Measurements from ENCODE around the gene CDH13. TPM values are rescaled to one million over a fixed set of nuclear protein-coding genes. Genes with fewer than 3 reads are reported as not detected.

Gene CDH13
- total RNA-seq (2014; rRNA removed; shearing (Covaris generic)): not detected in 2 replicates
- 0.04 TPM in 1 of 2 replicates, not detected in the other for polyA plus RNA-seq (2015; cell fraction: cytosol; rRNA removed)
- polyA plus RNA-seq (2015; cell fraction: nucleus; rRNA removed): not detected in 2 replicates

DNA sequence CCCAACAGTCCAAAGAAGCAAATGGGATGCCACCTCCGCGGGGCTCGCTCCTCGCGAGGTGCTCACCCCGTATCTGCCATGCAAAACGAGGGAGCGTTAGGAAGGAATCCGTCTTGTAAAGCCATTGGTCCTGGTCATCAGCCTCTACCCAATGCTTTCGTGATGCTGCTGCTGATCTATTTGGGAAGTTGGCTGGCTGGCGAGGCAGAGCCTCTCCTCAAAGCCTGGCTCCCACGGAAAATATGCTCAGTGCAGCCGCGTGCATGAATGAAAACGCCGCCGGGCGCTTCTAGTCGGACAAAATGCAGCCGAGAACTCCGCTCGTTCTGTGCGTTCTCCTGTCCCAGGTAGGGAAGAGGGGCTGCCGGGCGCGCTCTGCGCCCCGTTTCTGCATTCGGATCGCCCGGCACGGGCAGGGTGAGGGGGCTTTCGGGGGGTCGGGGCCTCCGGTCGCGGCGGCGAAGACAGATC lies at the start of gene CDH13:
Gene CDH13 (plus strand): TSS at position 179 of the 471 bp plus-strand sequence.
- no peak for DNase-seq (ENCODE audit: low read depth, low spot score)

DNA sequence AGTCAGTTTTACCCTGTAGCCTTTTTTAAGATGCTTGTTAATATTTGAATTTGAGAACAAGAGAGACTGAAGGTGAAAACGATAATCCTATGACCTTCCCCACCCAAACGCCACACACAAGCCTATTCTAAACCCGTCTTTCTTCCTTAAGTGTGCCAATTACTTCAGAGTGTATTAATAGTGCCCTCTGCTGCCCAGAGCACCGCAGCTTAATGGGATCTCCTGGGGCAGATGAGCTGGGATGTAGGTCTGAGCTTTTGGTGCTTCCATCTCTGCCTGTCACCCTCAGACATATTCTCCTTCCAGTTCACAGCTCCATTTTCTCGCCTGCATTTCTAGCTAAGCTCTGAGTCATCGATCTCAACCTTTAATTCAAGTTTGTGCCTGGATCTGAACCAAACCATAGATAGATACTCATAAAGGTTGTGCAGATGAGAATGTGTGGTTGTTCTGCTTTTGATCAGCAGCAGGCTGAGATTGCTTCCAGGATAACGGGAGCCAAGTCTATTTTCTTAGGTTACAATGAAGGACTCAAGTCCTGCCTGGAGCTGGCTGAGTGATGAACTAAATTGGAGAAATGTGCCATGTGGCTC lies 46.4 kb upstream of the CDH13 start:
- in situ Hi-C loops (cut with HindIII; ENCODE audit: low pct_unique_long_range_greater_than_20kb, low sequenced_read_pairs): no loop called here
- peak; percentile 48 for DNase-seq (ENCODE audit: low read depth, low spot score)

More for the DNA sequence above, at the start of gene CDH13:
- in situ Hi-C loops (cut with HindIII; ENCODE audit: low pct_unique_long_range_greater_than_20kb, low sequenced_read_pairs): no loop called here

DNA sequence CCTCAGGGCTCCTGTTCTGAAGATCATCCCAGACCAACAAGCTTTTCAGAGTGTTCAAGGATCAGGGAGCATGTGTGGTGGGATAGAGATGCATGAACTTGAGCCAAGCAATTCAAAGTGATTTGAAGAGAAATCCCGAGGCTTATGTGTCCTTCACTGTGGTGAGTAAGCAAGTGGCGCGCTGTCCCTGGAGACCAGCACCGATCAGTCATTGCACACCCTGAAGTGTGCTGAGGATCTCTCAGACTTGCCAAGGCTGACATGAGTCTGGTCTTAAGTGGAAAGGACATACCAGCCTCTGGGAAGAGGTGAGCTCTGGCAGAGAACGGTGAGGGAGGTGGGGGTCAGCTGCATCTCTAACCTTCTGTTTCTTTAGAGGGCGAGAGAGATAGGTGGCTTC lies 43.8 kb upstream of the CDH13 start:
- in situ Hi-C loops (cut with HindIII; ENCODE audit: low pct_unique_long_range_greater_than_20kb, low sequenced_read_pairs): no loop called here

GRCh38 chr16:82583422-82583821 lies 43.3 kb upstream of the CDH13 start:
- no peak for DNase-seq (ENCODE audit: low read depth, low spot score)
- in situ Hi-C loops (cut with HindIII; ENCODE audit: low pct_unique_long_range_greater_than_20kb, low sequenced_read_pairs): no loop called here

More for the DNA sequence above, 43.8 kb upstream of the CDH13 start:
- no peak for DNase-seq (ENCODE audit: low read depth, low spot score)

- DNase-seq (ENCODE audit: low read depth, low spot score): no peak
- in situ Hi-C loops (cut with HindIII; ENCODE audit: low pct_unique_long_range_greater_than_20kb, low sequenced_read_pairs): no loop called here
Measured at GRCh38 chr16:82584553-82585152, 42.1 kb upstream of the CDH13 start.

DNA sequence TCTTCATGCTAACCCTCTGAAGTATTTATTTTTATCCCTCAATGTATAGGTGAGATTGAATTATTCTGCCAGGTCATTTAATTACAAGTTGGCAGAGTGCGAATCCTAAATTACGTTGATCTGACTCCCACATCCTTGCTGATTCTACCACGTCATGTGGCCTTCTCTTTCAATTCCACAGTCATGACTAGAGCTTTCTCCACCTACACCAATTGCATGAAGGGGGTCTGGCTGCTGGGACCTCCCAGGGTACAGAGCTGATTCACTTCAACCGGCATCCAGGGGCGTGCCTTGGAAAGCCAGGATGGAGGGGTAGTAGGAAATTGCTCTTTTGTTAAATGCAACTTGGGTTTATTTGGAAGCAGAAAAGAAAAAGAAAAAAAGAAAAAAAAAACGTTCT lies 41.1 kb upstream of the CDH13 start:
- in situ Hi-C loops (cut with HindIII; ENCODE audit: low pct_unique_long_range_greater_than_20kb, low sequenced_read_pairs): no loop called here
- no peak for DNase-seq (ENCODE audit: low read depth, low spot score)

DNA sequence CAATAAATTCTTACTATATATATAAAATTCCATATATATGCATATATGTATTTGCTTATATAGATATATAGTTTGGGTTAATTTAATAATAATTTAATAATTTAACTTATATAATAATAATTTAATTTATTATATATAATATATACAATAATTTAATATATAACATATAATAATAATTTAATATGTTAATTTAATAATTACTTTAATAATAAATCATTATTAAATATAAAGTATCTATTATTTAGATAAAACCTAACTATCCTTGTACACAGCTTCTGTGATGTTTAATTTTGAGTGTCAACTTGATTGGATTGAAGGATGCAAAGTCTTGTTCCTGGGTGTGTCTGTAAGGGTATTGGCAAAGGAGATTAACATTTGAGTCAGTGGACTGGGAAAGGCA lies 40.6 kb upstream of the CDH13 start:
- in situ Hi-C loops (cut with HindIII; ENCODE audit: low pct_unique_long_range_greater_than_20kb, low sequenced_read_pairs): no loop called here
- DNase-seq (ENCODE audit: low read depth, low spot score): no peak

GRCh38 chr16:82587289-82587688 lies 39.5 kb upstream of the CDH13 start:
- no peak for DNase-seq (ENCODE audit: low read depth, low spot score)
- in situ Hi-C loops (cut with HindIII; ENCODE audit: low pct_unique_long_range_greater_than_20kb, low sequenced_read_pairs): no loop called here

DNA sequence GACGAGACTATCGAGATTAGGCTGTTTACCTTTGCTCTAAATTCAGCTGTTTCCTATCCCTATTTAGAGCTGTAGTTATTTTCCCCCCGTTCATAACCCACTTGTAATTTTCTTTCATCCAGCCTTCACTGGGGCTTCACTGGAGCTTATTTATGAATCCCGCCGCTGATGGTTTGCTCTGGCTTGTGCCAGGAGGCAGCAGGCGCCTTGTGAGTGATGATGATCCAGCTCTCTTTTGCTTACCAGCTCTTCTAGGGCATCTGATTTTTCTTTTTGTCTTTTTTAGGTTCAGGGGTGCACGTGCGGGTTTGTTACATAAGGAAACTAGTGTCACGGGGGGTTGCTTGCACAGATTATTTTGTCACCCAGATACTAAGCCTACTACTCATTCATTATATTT lies 37.4 kb upstream of the CDH13 start:
- in situ Hi-C loops (cut with HindIII; ENCODE audit: low pct_unique_long_range_greater_than_20kb, low sequenced_read_pairs): no loop called here
- no peak for DNase-seq (ENCODE audit: low read depth, low spot score)

GRCh38 chr16:82594114-82594513 lies 32.7 kb upstream of the CDH13 start:
- in situ Hi-C loops (cut with HindIII; ENCODE audit: low pct_unique_long_range_greater_than_20kb, low sequenced_read_pairs): no loop called here
- DNase-seq (ENCODE audit: low read depth, low spot score): no peak

- in situ Hi-C loops (cut with HindIII; ENCODE audit: low pct_unique_long_range_greater_than_20kb, low sequenced_read_pairs): no loop called here
- DNase-seq (ENCODE audit: low read depth, low spot score): no peak
Measured at GRCh38 chr16:82598771-82599170, 28.0 kb upstream of the CDH13 start.

DNA sequence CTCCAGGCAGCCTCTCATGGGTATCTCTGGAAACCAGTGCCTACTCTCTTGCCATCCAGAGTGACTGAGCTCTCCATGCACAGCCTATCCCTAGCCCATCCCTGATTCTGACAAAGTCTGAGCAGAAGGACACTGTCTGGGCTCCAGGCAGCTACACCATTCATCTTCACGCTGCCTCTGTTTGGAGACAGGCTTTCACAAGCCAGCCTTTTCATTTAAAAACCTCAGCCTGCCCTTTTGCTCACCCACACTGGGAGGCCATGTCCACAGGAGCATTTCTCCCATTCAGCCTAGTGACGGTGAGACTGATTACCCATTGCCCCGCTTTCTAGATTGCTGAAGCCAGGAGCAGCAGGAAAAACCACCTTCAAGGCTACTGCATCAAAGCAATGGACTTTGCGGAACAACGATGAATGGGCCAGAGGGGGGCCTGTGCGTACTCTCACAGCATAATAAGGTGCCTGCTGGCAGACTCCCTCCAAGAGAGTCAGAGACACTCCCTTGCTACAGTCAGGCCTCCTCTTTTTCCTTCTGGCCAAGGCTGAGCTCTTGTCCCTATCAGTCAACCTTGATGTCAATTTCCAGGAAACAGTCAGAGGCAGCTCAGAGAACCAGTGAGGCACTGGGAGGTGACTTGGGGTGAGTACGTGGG lies 24.7 kb upstream of the CDH13 start:
- in situ Hi-C loops (cut with HindIII; ENCODE audit: low pct_unique_long_range_greater_than_20kb, low sequenced_read_pairs): no loop called here
- no peak for DNase-seq (ENCODE audit: low read depth, low spot score)

GRCh38 chr16:82603784-82604411 lies 22.9 kb upstream of the CDH13 start:
- in situ Hi-C loops (cut with HindIII; ENCODE audit: low pct_unique_long_range_greater_than_20kb, low sequenced_read_pairs): no loop called here
- DNase-seq (ENCODE audit: low read depth, low spot score): peak; percentile 69

GRCh38 chr16:82605076-82605475 lies 21.7 kb upstream of the CDH13 start:
- in situ Hi-C loops (cut with HindIII; ENCODE audit: low pct_unique_long_range_greater_than_20kb, low sequenced_read_pairs): no loop called here
- DNase-seq (ENCODE audit: low read depth, low spot score): peak; percentile 41

- in situ Hi-C loops (cut with HindIII; ENCODE audit: low pct_unique_long_range_greater_than_20kb, low sequenced_read_pairs): no loop called here
- DNase-seq (ENCODE audit: low read depth, low spot score): no peak
Measured at GRCh38 chr16:82605863-82606620, 20.7 kb upstream of the CDH13 start.

DNA sequence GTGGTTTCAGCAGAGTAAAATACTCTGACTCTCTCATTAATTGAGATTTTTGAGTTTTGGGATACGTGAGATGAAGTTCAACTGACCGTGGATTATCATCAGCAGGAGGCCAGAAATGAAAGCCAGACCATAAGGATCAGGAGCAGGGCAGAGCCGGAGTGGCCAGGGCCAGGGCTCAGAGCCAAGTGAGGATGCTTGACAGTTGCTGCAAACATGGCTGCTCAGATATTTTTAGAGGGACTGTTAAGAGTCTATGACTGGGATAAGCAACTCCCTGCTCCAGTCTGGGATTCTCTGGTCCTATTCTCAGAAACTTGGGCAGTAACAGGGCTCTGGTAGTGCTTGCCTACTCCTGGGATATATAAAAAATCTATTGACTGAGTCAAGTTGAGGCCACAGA lies 17.6 kb upstream of the CDH13 start:
- in situ Hi-C loops (cut with HindIII; ENCODE audit: low pct_unique_long_range_greater_than_20kb, low sequenced_read_pairs): no loop called here
- no peak for DNase-seq (ENCODE audit: low read depth, low spot score)

DNA sequence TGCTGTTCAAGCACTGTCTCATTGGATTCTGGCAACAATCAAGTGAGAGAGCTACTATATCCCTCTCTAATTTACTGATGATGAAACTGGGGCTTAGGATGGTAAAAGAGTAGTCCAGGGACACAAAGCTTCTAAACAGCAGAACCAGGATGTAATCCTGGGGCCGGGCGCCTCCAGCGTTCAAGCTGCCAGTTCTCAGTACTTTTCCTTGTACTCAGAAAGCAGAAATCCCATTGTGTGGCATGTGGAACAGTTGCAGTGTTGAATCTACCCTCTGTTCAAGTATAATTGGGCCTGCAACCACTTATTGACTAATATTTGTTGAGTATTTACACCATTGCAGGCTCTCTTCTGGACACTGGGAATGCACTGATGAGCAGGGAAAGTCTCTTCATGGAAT lies 14.5 kb upstream of the CDH13 start:
- peak; percentile 94 for DNase-seq (ENCODE audit: low read depth, low spot score)
- in situ Hi-C loops (cut with HindIII; ENCODE audit: low pct_unique_long_range_greater_than_20kb, low sequenced_read_pairs): no loop called here

GRCh38 chr16:82616356-82616755 lies 10.4 kb upstream of the CDH13 start:
- in situ Hi-C loops (cut with HindIII; ENCODE audit: low pct_unique_long_range_greater_than_20kb, low sequenced_read_pairs): no loop called here
- no peak for DNase-seq (ENCODE audit: low read depth, low spot score)
